Type B pancreatic cell (in vitro differentiated cells): ENCODE measurements around the gene SURF2. TPM values are rescaled to one million over a fixed set of nuclear protein-coding genes. Genes with fewer than 3 reads are reported as not detected.
"Not testable (repeated sequence)": the region's sequence is repeated elsewhere in the genome, so short reads cannot be mapped to it uniquely, and the experiment has no call there.

Experiments used
- DNase-seq: peaks from one replicate; pipeline ENCODE4 v3.0.0; 2021; ENCODE audit warnings: mixed read lengths; ENCODE audit not compliant: unreplicated experiment; ENCODE audit errors: extremely low spot score
- H3K27ac Mint-ChIP-seq: 2 replicates; pipeline ENCODE4 v1.8.0; 2021; ENCODE audit warnings: mild to moderate bottlenecking, mixed read lengths
- H3K27me3 Mint-ChIP-seq: 2 replicates; pipeline ENCODE4 v1.8.0; 2021; ENCODE audit warnings: mixed read lengths
- H3K36me3 Mint-ChIP-seq: 2 replicates; pipeline ENCODE4 v1.8.0; 2021; ENCODE audit warnings: mixed read lengths
- H3K4me1 Mint-ChIP-seq: one replicate; pipeline ENCODE4 v1.8.0; 2021; ENCODE audit warnings: mixed read lengths; ENCODE audit not compliant: unreplicated experiment
- H3K4me3 Mint-ChIP-seq: 2 replicates; pipeline ENCODE4 v1.8.0; 2021; ENCODE audit warnings: mild to moderate bottlenecking, mixed read lengths
- H3K9me3 Mint-ChIP-seq: 2 replicates; pipeline ENCODE4 v1.8.0; 2021; ENCODE audit warnings: mixed read lengths
- CTCF ChIP-seq: fragments of 200-600 bp; sonication (generic); conservative IDR thresholded peaks from 2 replicates; pipeline ENCODE4 v1.5.0; 2021; ENCODE audit warnings: antibody characterized with exemption, mild to moderate bottlenecking
- total RNA-seq: library from RNA; stranded (reverse); gene quantifications from 2 replicates; pipeline ENCODE4 v1.2.1, GENCODE V29; 2021; ENCODE audit warnings: low replicate concordance

The SURF2 gene
- total RNA-seq, 1 donor from 2014 or later: 23.5 TPM

GRCh38 chr9:133333566-133333965 is 22.8 kb upstream of the SURF2 start:
- H3K36me3 Mint-ChIP-seq: peaks cover 21% of the 10 kb centered on the region
- no peaks in the 10 kb centered on the region for H3K27me3 Mint-ChIP-seq

GRCh38 chr9:133334161-133334560 is 22.2 kb upstream of the SURF2 start:
- peaks cover 21% of the 10 kb centered on the region for H3K36me3 Mint-ChIP-seq
- peak overlapping the region; percentile 98 for H3K4me3 Mint-ChIP-seq
- DNase-seq: no peak
- no peaks in the 10 kb centered on the region for H3K27me3 Mint-ChIP-seq
- H3K9me3 Mint-ChIP-seq: no peaks in the 10 kb centered on the region
- H3K27ac Mint-ChIP-seq: peak overlapping the region; percentile 75
- H3K4me1 Mint-ChIP-seq: peaks cover 14% of the 10 kb centered on the region
- no peak for TF ChIP-seq CTCF

More at GRCh38 chr9:133333566-133333965, 22.8 kb upstream of the SURF2 start:
- Mint-ChIP-seq H3K9me3 (no peaks in the 10 kb centered on the region), H3K27ac (peak overlapping the region; percentile 75), H3K4me1 (peaks cover 14% of the 10 kb centered on the region), H3K4me3 (peak overlapping the region; percentile 98)
- no peak for DNase-seq
- no peak for TF ChIP-seq CTCF

- H3K27me3 Mint-ChIP-seq, H3K9me3 Mint-ChIP-seq, DNase-seq: not testable (repeated sequence)
- peaks cover 17% of the 10 kb centered on the region for H3K36me3 Mint-ChIP-seq
- H3K27ac Mint-ChIP-seq: peak overlapping the region; percentile 88
- peak overlapping the region; percentile 98 for H3K4me3 Mint-ChIP-seq
- peaks cover 14% of the 10 kb centered on the region for H3K4me1 Mint-ChIP-seq
Measured at GRCh38 chr9:133334888-133335287, 21.5 kb upstream of the SURF2 start.

- Mint-ChIP-seq H3K4me3 (peak within 1 kb of the TSS; percentile 98), H3K27me3 (no peaks in the 10 kb centered on the region), H3K9me3 (no peaks in the 10 kb centered on the region), H3K4me1 (peaks cover 14% of the 10 kb centered on the region), H3K27ac (peak within 1 kb of the TSS; percentile 88), H3K36me3 (peaks cover 10% of the 10 kb centered on the region)
- peak; percentile 92 for DNase-seq
- TF ChIP-seq CTCF: no peak
Measured at GRCh38 chr9:133335924-133336811, 20.2 kb upstream of the SURF2 start, which contains the start of gene SURF6. Gene SURF6, minus strand, starts transcription at chr9:133336188. Its CDS starts 56 bp downstream, at chr9:133336132.

- TF ChIP-seq CTCF: no peak
- no peak overlapping the region for H3K4me3 Mint-ChIP-seq
- DNase-seq: no peak
- no peaks in the 10 kb centered on the region for H3K9me3 Mint-ChIP-seq
- H3K4me1 Mint-ChIP-seq: peaks cover 5% of the 10 kb centered on the region
- no peaks in the 10 kb centered on the region for H3K27me3 Mint-ChIP-seq
- peaks cover 10% of the 10 kb centered on the region for H3K36me3 Mint-ChIP-seq
- H3K27ac Mint-ChIP-seq: no peak overlapping the region
Measured at GRCh38 chr9:133339641-133340040, 16.7 kb upstream of the SURF2 start.

GRCh38 chr9:133340256-133340655 is 16.1 kb upstream of the SURF2 start:
- Mint-ChIP-seq H3K27ac (no peak overlapping the region), H3K36me3 (peaks cover 8% of the 10 kb centered on the region), H3K9me3 (no peaks in the 10 kb centered on the region), H3K27me3 (no peaks in the 10 kb centered on the region), H3K4me1 (peaks cover 3% of the 10 kb centered on the region), H3K4me3 (no peak overlapping the region)
- no peak for DNase-seq
- no peak for TF ChIP-seq CTCF
